Pulmonary artery endothelial cell (primary cell): ENCODE measurements around the gene CCDC150. TPM values are rescaled to one million over a fixed set of nuclear protein-coding genes. Genes with fewer than 3 reads are reported as not detected.
A peak's percentile ranks its signal among the peaks of the same experiment; 100 is the strongest.
"Not testable (repeated sequence)": the region's sequence is repeated elsewhere in the genome, so short reads cannot be mapped to it uniquely, and the experiment has no call there.

ENCODE experiments used
- DNase-seq: peaks from one replicate; pipeline ENCODE4 v3.0.0-alpha.2; 2011; ENCODE audit warnings: low read depth, low spot score
- total RNA-seq: library from RNA; depleted of rRNA; stranded (reverse); fragments of >200 nt; gene quantifications from 2 replicates; pipeline ENCODE4 v1.2.3, GENCODE V29; 2014

Gene CCDC150
- total RNA-seq, result 4.6 and 8.1 TPM in 2 replicates

GRCh38 chr2:196639180-196640030 lies at the start of gene CCDC150:
Gene CCDC150 (plus strand): TSS chr2:196639715. CDS start chr2:196639767, 52 bp downstream.
- DNase-seq, result peak; percentile 67

- DNase-seq, result no peak
These were observed 49.2 kb upstream of the CCDC150 start for GRCh38 chr2:196590286-196590685.

- DNase-seq, result no peak
These were observed 48.5 kb upstream of the CCDC150 start for GRCh38 chr2:196591004-196591403.

GRCh38 chr2:196591621-196592022 lies 47.9 kb upstream of the CCDC150 start:
- no peak for DNase-seq

GRCh38 chr2:196592331-196592910 lies 47.1 kb upstream of the CCDC150 start:
- DNase-seq, result no peak

- peak; percentile 17 for DNase-seq
These were observed 46.3 kb upstream of the CCDC150 start, which contains the start of gene HECW2 for GRCh38 chr2:196592911-196593881. Gene HECW2 (minus strand): TSS chr2:196593554.

GRCh38 chr2:196594158-196594557 lies 45.4 kb upstream of the CCDC150 start:
- DNase-seq, result no peak

GRCh38 chr2:196597531-196597930 lies 42.0 kb upstream of the CCDC150 start:
- no peak for DNase-seq

GRCh38 chr2:196598412-196598811 lies 41.1 kb upstream of the CCDC150 start:
- DNase-seq, result no peak

- no peak for DNase-seq
These were observed 40.7 kb upstream of the CCDC150 start for GRCh38 chr2:196598846-196599245.

GRCh38 chr2:196601430-196602306 lies 37.8 kb upstream of the CCDC150 start:
- peak; percentile 81 for DNase-seq

- DNase-seq, result no peak
These were observed 35.3 kb upstream of the CCDC150 start for GRCh38 chr2:196604196-196604595.

GRCh38 chr2:196606516-196606915 lies 33.0 kb upstream of the CCDC150 start:
- DNase-seq, result peak; percentile 82

GRCh38 chr2:196607073-196607472 lies 32.4 kb upstream of the CCDC150 start:
- DNase-seq, result peak; percentile 74

- DNase-seq, result not testable (repeated sequence)
These were observed 31.6 kb upstream of the CCDC150 start for GRCh38 chr2:196607896-196608295.

- DNase-seq, result no peak
These were observed 29.7 kb upstream of the CCDC150 start for GRCh38 chr2:196609806-196610205.

- DNase-seq, result no peak
These were observed 28.7 kb upstream of the CCDC150 start for GRCh38 chr2:196610796-196611195.

- DNase-seq, result no peak
These were observed 26.2 kb upstream of the CCDC150 start for GRCh38 chr2:196613302-196613701.

GRCh38 chr2:196617430-196617829 lies 22.1 kb upstream of the CCDC150 start:
- no peak for DNase-seq

GRCh38 chr2:196618661-196619060 lies 20.9 kb upstream of the CCDC150 start:
- no peak for DNase-seq

GRCh38 chr2:196630531-196630930 lies 9.0 kb upstream of the CCDC150 start:
- DNase-seq, result no peak
